Neural progenitor cell (in vitro differentiated cells): ENCODE results near the gene ZSWIM4. TPM values are rescaled to one million over a fixed set of nuclear protein-coding genes. Genes with fewer than 3 reads are reported as not detected.
A peak's percentile ranks its signal among the peaks of the same experiment; 100 is the strongest.

Source experiments
- DNase-seq: peaks from one replicate; pipeline ENCODE4 v3.0.0-alpha.2; 2016; ENCODE audit warnings: low spot score
- H2AFZ ChIP-seq: fragments of 200-600 bp; sonication (generic); replicated peaks from 2 replicates; pipeline ENCODE4 v1.6.1; 2016; ENCODE audit warnings: antibody characterized with exemption
- H3F3A ChIP-seq: fragments of 200-600 bp; sonication (generic); 2 replicates; pipeline ENCODE4 v1.6.1; 2016; ENCODE audit warnings: antibody characterized with exemption, low read depth
- H3K27ac ChIP-seq: fragments of 200-600 bp; sonication (generic); 2 replicates; pipeline ENCODE4 v1.5.1; 2016; ENCODE audit warnings: mild to moderate bottlenecking
- H3K27me3 ChIP-seq: fragments of 200-600 bp; sonication (generic); 2 replicates; pipeline ENCODE4 v1.6.1; 2016; ENCODE audit warnings: mild to moderate bottlenecking, moderate library complexity
- H3K36me3 ChIP-seq: fragments of 200-600 bp; sonication (generic); 2 replicates; pipeline ENCODE4 v1.5.1; 2016
- H3K4me1 ChIP-seq: fragments of 200-600 bp; sonication (generic); 2 replicates; pipeline ENCODE4 v1.6.1; 2016; ENCODE audit warnings: mixed run types
- H3K4me2 ChIP-seq: fragments of 200-600 bp; sonication (generic); 2 replicates; pipeline ENCODE4 v1.6.1; 2016
- H3K4me3 ChIP-seq: fragments of 200-600 bp; sonication (generic); 2 replicates; pipeline ENCODE4 v1.5.1; 2016
- H3K79me2 ChIP-seq: fragments of 200-600 bp; sonication (generic); 2 replicates; pipeline ENCODE4 v1.6.1; 2016; ENCODE audit warnings: low read depth
- H3K9ac ChIP-seq: fragments of 200-600 bp; sonication (generic); 2 replicates; pipeline ENCODE4 v1.6.1; 2016
- H3K9me3 ChIP-seq: fragments of 200-600 bp; sonication (generic); 2 replicates; pipeline ENCODE4 v1.5.1; 2016; ENCODE audit warnings: low read depth
- H4K20me1 ChIP-seq: fragments of 200-600 bp; sonication (generic); 2 replicates; pipeline ENCODE4 v1.6.1; 2016; ENCODE audit warnings: low read depth
- H3K27ac Mint-ChIP-seq: 3 replicates; pipeline ENCODE4 v1.8.0; 2021; ENCODE audit warnings: mixed read lengths
- H3K27me3 Mint-ChIP-seq: 2 replicates; pipeline ENCODE4 v1.8.0; 2022; ENCODE audit warnings: low read depth, mild to moderate bottlenecking, inconsistent platforms, moderate library complexity, mixed read lengths; ENCODE audit not compliant: insufficient read depth
- H3K36me3 Mint-ChIP-seq: 3 replicates; pipeline ENCODE4 v1.8.0; 2021; ENCODE audit warnings: mixed read lengths
- H3K4me1 Mint-ChIP-seq: 3 replicates; pipeline ENCODE4 v1.8.0; 2021; ENCODE audit warnings: mixed read lengths
- H3K4me3 Mint-ChIP-seq: 3 replicates; pipeline ENCODE4 v1.8.0; 2021; ENCODE audit warnings: mild to moderate bottlenecking, moderate library complexity, mixed read lengths
- H3K9me3 Mint-ChIP-seq: 3 replicates; pipeline ENCODE4 v1.8.0; 2020; ENCODE audit warnings: mixed read lengths
- CTCF ChIP-seq: fragments of 200-600 bp; sonication (generic); IDR thresholded peaks from 2 replicates; pipeline ENCODE4 v1.5.1; 2017; ENCODE audit warnings: antibody characterized with exemption, mild to moderate bottlenecking
- EZH2 ChIP-seq: fragments of 200-600 bp; sonication (generic); IDR thresholded peaks from 2 replicates; pipeline ENCODE4 v1.6.1; 2017; ENCODE audit warnings: antibody characterized with exemption, mild to moderate bottlenecking, moderate library complexity
- EZH2phosphoT487 ChIP-seq: fragments of 200-600 bp; sonication (generic); IDR thresholded peaks from 2 replicates; pipeline ENCODE4 v1.6.1; 2017; ENCODE audit warnings: antibody characterized with exemption
- total RNA-seq: library from RNA; depleted of rRNA; stranded (reverse); fragments of >200 nt; gene quantifications from 2 replicates; pipeline ENCODE4 v1.2.3, GENCODE V29; 2015; ENCODE audit warnings: low replicate concordance

The ZSWIM4 gene
- total RNA-seq, 1 donor from 2014 or later: 6.7 TPM

- H3K4me2 ChIP-seq: no peak overlapping the region
- H3K9me3 ChIP-seq: no peaks in the 10 kb centered on the region
- peaks cover 9% of the 10 kb centered on the region for H3F3A ChIP-seq
- Mint-ChIP-seq H3K27me3 (peaks cover 5% of the 10 kb centered on the region), H3K36me3 (peaks cover 10% of the 10 kb centered on the region), H3K4me1 (peaks cover 8% of the 10 kb centered on the region), H3K9me3 (peaks cover 2% of the 10 kb centered on the region), H3K4me3 (peak overlapping the region; percentile 72), H3K27ac (no peak overlapping the region)
- peaks cover 7% of the 10 kb centered on the region for H4K20me1 ChIP-seq
- peaks cover 14% of the 10 kb centered on the region for H3K27me3 ChIP-seq
- H3K4me3 ChIP-seq: no peak overlapping the region
- H3K27ac ChIP-seq: no peak overlapping the region
- no peaks in the 10 kb centered on the region for H3K4me1 ChIP-seq
- H3K36me3 ChIP-seq: no peaks in the 10 kb centered on the region
- DNase-seq: no peak
- no peaks in the 10 kb centered on the region for H3K79me2 ChIP-seq
- H3K9ac ChIP-seq: no peak overlapping the region
- TF ChIP-seq EZH2 (no peak), CTCF (no peak), EZH2phosphoT487 (no peak)
- no peak overlapping the region for H2AFZ ChIP-seq
Measured at GRCh38 chr19:13763265-13763664, 32.0 kb upstream of the ZSWIM4 start.

DNA sequence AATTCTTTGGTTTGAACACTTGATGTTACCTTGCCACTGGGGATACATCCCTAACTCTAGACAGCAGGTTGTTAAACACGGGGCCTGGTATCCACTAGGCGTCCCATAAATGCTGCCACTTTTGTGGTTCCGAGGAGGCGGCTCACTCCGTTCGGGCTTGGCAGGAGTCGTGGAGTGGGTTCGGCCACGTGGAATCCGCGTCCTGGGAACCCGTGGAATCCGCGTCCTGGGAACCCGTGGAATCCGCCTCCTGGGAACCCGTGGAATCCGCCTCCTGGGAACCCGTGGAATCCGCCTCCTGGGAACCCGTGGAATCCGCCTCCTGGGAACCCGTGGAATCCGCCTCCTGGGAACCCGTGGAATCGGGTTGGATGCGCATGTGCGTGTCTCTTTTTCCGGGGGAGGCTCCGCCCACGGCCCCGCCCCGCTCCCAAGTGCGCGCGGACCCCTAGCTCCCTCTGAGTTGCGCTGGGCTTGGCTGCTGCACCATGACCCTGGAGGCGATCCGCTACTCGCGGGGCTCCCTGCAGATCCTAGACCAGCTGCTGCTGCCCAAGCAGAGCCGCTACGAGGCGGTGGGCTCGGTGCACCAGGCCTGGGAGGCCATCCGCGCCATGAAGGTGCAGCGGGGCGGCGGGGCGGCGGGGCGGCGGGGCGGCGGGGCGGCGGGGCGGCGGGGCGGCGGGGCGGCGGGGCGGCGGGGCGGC is 31.0 kb upstream of the ZSWIM4 start, which contains the start of gene MRI1:
TSS of gene MRI1 (plus strand) at position 422 of the 707 bp plus-strand sequence. CDS start at position 489, 67 bp downstream.
- Histone ChIP-seq H3K9ac (no peak within 1 kb of the TSS), H3K4me3 (peak within 1 kb of the TSS; percentile 58), H2AFZ (peak within 1 kb of the TSS; percentile 82), H3K36me3 (no peaks in the 10 kb centered on the region), H3K4me2 (peak within 1 kb of the TSS; percentile 79), H4K20me1 (peaks cover 7% of the 10 kb centered on the region), H3K27me3 (peaks cover 14% of the 10 kb centered on the region), H3K79me2 (no peaks in the 10 kb centered on the region), H3K27ac (no peak within 1 kb of the TSS), H3K9me3 (no peaks in the 10 kb centered on the region), H3F3A (peaks cover 9% of the 10 kb centered on the region), H3K4me1 (no peaks in the 10 kb centered on the region)
- Mint-ChIP-seq H3K9me3 (peaks cover 2% of the 10 kb centered on the region), H3K4me1 (peaks cover 8% of the 10 kb centered on the region), H3K27me3 (peaks cover 5% of the 10 kb centered on the region), H3K36me3 (peaks cover 8% of the 10 kb centered on the region), H3K4me3 (peak within 1 kb of the TSS; percentile 88), H3K27ac (peak within 1 kb of the TSS; percentile 85)
- TF ChIP-seq EZH2: no peak
- TF ChIP-seq CTCF: no peak
- TF ChIP-seq EZH2phosphoT487: no peak
- peak; percentile 65 for DNase-seq

- Mint-ChIP-seq H3K9me3 (peaks cover 2% of the 10 kb centered on the region), H3K27ac (no peak overlapping the region), H3K4me1 (peaks cover 8% of the 10 kb centered on the region), H3K36me3 (peaks cover 8% of the 10 kb centered on the region), H3K4me3 (peak overlapping the region; percentile 88), H3K27me3 (peaks cover 5% of the 10 kb centered on the region)
- Histone ChIP-seq H3K36me3 (no peaks in the 10 kb centered on the region), H3K4me3 (peak overlapping the region; percentile 58), H3K4me1 (no peaks in the 10 kb centered on the region), H3F3A (peaks cover 9% of the 10 kb centered on the region), H3K27ac (no peak overlapping the region), H2AFZ (no peak overlapping the region), H4K20me1 (peaks cover 7% of the 10 kb centered on the region), H3K9ac (no peak overlapping the region), H3K4me2 (peak overlapping the region; percentile 79), H3K79me2 (no peaks in the 10 kb centered on the region), H3K9me3 (no peaks in the 10 kb centered on the region), H3K27me3 (peaks cover 14% of the 10 kb centered on the region)
- TF ChIP-seq EZH2 (no peak), EZH2phosphoT487 (no peak), CTCF (no peak)
- peak; percentile 46 for DNase-seq
Measured at GRCh38 chr19:13764821-13765394, 30.3 kb upstream of the ZSWIM4 start.
